ENCODE data around the gene PTPRR. TPM values are rescaled to one million over a fixed set of nuclear protein-coding genes. Genes with fewer than 3 reads are reported as not detected.

The PTPRR gene
- total and polyA plus RNA-seq, 10 of the 15 experiments (the other 5 are each of a cell fraction or from before 2014, with no cell fraction given) = 0.14 to 3.1 (median 0.42) TPM

GRCh38 chr12:70604662-70605061, 315.9 kb downstream of the PTPRR start:
- WGBS (ENCODE audit: insufficient coverage, insufficient replicate concordance, low lambda C conversion rate, missing lambda C conversion rate) = 7% methylated on average over 4 of the region's 4 CpGs
- H3K9me3 ChIP-seq (replicated peaks; ENCODE audit: control insufficient read depth, insufficient read depth, low read length) = no peaks in the 10 kb centered on the region
- H3K4me1 ChIP-seq (ENCODE audit: control insufficient read depth, insufficient read depth, low read length) = no peaks in the 10 kb centered on the region
- no peak for TF ChIP-seq FOS (IDR thresholded peaks at IDR 0.05; ENCODE audit: borderline replicate concordance, extremely low read depth, insufficient read length)
- TF ChIP-seq NFXL1 (IDR thresholded peaks at IDR 0.05; ENCODE audit: borderline replicate concordance) = no peak
- no peak for TF ChIP-seq RFX5 (IDR thresholded peaks at IDR 0.05; ENCODE audit: low read depth, low read length)
- no peak for TF ChIP-seq SUPT20H (IDR thresholded peaks at IDR 0.05; ENCODE audit: borderline replicate concordance, control insufficient read depth, low read depth, low read length)
- no peak for TF ChIP-seq POU2F2 (IDR thresholded peaks at IDR 0.05; ENCODE audit: borderline replicate concordance, low read depth, low read length)
- no peak for TF ChIP-seq SIX5 (IDR thresholded peaks at IDR 0.05; ENCODE audit: low read depth, low read length, severe bottlenecking)
- ChIA-PET RAD21 (ENCODE audit: unreplicated experiment) (no interaction called here), POLR2A (no interaction called here), CTCF (no interaction called here), SMC1A (ENCODE audit: uncharacterized antibody, unreplicated experiment) (interaction anchor here (1.4 kb wide), 1 partner anchor 20 kb away, joined by 3 read pairs; no protein-coding TSS in a partner anchor)
- ATAC-seq = no peak
- intact Hi-C loops (cut with micrococcal nuclease; ENCODE audit: unreplicated experiment) (no loop called here), in situ Hi-C loops (cut with MboI) (no loop called here)
- no peak for DNase-seq (ENCODE audit: low read depth, low spot score)
- H3K4me3 ChIP-seq = no peak overlapping the region
- H4K20me1 ChIP-seq (ENCODE audit: control insufficient read depth, insufficient read depth) = no peaks in the 10 kb centered on the region
- no peaks in the 10 kb centered on the region for H3K79me2 ChIP-seq (ENCODE audit: control insufficient read depth, insufficient read depth, low read length)
- H2AFZ ChIP-seq (ENCODE audit: control insufficient read depth, low read depth, low read length) = no peak overlapping the region
- no peak overlapping the region for H3K4me2 ChIP-seq (ENCODE audit: control insufficient read depth, insufficient read depth)
- H3K27me3 ChIP-seq (replicated peaks in 1 of 2; ENCODE audit: control insufficient read depth in 2 of 2, insufficient read depth in 2 of 2, low read length in 1 of 2) = peaks cover 2% of the 10 kb centered on the region in 2 experiments; a peak in 3 of 4 replicates
- FAIRE-seq = no peak
- H3K36me3 ChIP-seq (ENCODE audit: control insufficient read depth in 2 of 2, insufficient read depth in 2 of 2, low read length in 1 of 2) = no peaks in the 10 kb centered on the region
- no TSS peak for BruUV-seq (replicated peaks)
- H3K27ac ChIP-seq (ENCODE audit: control insufficient read depth, insufficient read depth) = no peak overlapping the region
- H3K9ac ChIP-seq (ENCODE audit: control insufficient read depth, insufficient read depth, low read length) = no peak overlapping the region

- H3K79me2 ChIP-seq (ENCODE audit: control insufficient read depth, insufficient read depth, low read length) = no peaks in the 10 kb centered on the region
- no peaks in the 10 kb centered on the region for H3K36me3 ChIP-seq (ENCODE audit: control insufficient read depth in 2 of 2, insufficient read depth in 2 of 2, low read length in 1 of 2)
- intact Hi-C loops (cut with micrococcal nuclease; ENCODE audit: unreplicated experiment) = no loop called here
- ATAC-seq (no peak), FAIRE-seq (no peak), DNase-seq (ENCODE audit: low read depth, low spot score) (no peak)
- BruUV-seq (replicated peaks) = no TSS peak
- ChIA-PET POLR2A (no interaction called here), CTCF (interaction anchor here (0.6 kb wide), 1 partner anchor 129 kb away, joined by 3 read pairs; no protein-coding TSS in a partner anchor), RAD21 (ENCODE audit: unreplicated experiment) (no interaction called here), SMC1A (ENCODE audit: uncharacterized antibody, unreplicated experiment) (no interaction called here)
- H3K9me3 ChIP-seq (replicated peaks; ENCODE audit: control insufficient read depth, insufficient read depth, low read length) = no peaks in the 10 kb centered on the region
- WGBS (ENCODE audit: insufficient coverage, insufficient replicate concordance, low lambda C conversion rate, missing lambda C conversion rate) = 0% methylated on average over 1 of the region's 1 CpG
- H3K4me3 ChIP-seq = no peak overlapping the region
- TF ChIP-seq YY1 (IDR thresholded peaks at IDR 0.05; ENCODE audit: low read depth, low read length) (no peak), EGR1 (IDR thresholded peaks at IDR 0.05; ENCODE audit: borderline replicate concordance in 1 of 2, low read depth in 2 of 2, low read length in 2 of 2) (no peak)
- H4K20me1 ChIP-seq (ENCODE audit: control insufficient read depth, insufficient read depth) = no peaks in the 10 kb centered on the region
- no peak overlapping the region for H3K27ac ChIP-seq (ENCODE audit: control insufficient read depth, insufficient read depth)
- peaks cover 0 to 2% of the 10 kb centered on the region in 2 experiments; a peak in 1 of 4 replicates for H3K27me3 ChIP-seq (replicated peaks in 1 of 2; ENCODE audit: control insufficient read depth in 2 of 2, insufficient read depth in 2 of 2, low read length in 1 of 2)
- no peak overlapping the region for H2AFZ ChIP-seq (ENCODE audit: control insufficient read depth, low read depth, low read length)
- H3K4me2 ChIP-seq (ENCODE audit: control insufficient read depth, insufficient read depth) = no peak overlapping the region
- H3K9ac ChIP-seq (ENCODE audit: control insufficient read depth, insufficient read depth, low read length) = no peak overlapping the region
- in situ Hi-C loops (cut with MboI) = no loop called here
- no peaks in the 10 kb centered on the region for H3K4me1 ChIP-seq (ENCODE audit: control insufficient read depth, insufficient read depth, low read length)
These were observed 317.5 kb downstream of the PTPRR start for GRCh38 chr12:70603044-70603443.
